ENCODE measurements around the gene FOXJ3.

DNA sequence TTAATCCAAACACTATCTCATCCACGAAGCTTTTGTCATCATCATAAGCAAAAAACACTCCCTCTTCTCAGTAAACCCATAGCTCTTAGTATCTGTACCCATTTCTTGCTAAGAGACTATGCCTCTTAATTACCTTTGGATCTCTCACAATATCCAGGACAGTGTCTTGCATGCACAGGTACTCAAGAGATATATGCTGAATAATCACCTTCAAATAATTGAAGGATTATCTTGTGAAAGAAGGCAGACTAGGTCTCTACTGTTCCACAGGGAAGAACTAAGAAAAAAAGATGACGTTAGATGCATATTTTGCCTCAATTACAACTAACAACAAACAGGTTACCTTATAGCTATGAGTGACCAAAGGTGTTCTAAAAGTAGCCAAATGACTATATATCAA lies 11.5 kb downstream of the FOXJ3 start:
- TF ChIP-seq ZNF274 (IDR thresholded peaks at IDR 0.05; ENCODE audit: low read depth, low read length), result no peak
- no peak for TF ChIP-seq YY1 (IDR thresholded peaks at IDR 0.05; ENCODE audit: insufficient read depth, insufficient read length)
- TF ChIP-seq SUZ12 (IDR thresholded peaks at IDR 0.05; ENCODE audit: extremely low read depth, insufficient read depth, insufficient read length), result no peak
